BLaER1 treated with 17β-estradiol and CSF1 and Interleukin-3, amounts not matched to agents 10 nM and 100 nM (cell line): ENCODE data around the gene DOCK11.
A peak's percentile ranks its signal among the peaks of the same experiment; 100 is the strongest.

Experiments
- H3K27ac ChIP-seq, 11 experiments: shearing (Covaris generic); formaldehyde crosslinking; 2 replicates each; pipeline ENCODE4 v1.8.1; 2022
- H3K27me3 ChIP-seq, 11 experiments: shearing (Covaris generic); formaldehyde crosslinking; 2 replicates each; pipeline ENCODE4 v1.8.1; 2022
- H3K36me3 ChIP-seq, 11 experiments: shearing (Covaris generic); formaldehyde crosslinking; 2 replicates each; pipeline ENCODE4 v1.8.1; 2022
- H3K4me1 ChIP-seq, 10 experiments: shearing (Covaris generic); formaldehyde crosslinking; 2 replicates each; pipeline ENCODE4 v1.8.1; 2022
- H3K4me2 ChIP-seq, 11 experiments: shearing (Covaris generic); formaldehyde crosslinking; 2 replicates each; pipeline ENCODE4 v1.8.1; 2022
- H3K4me3 ChIP-seq, 10 experiments: shearing (Covaris generic); formaldehyde crosslinking; 2 replicates each; pipeline ENCODE4 v1.8.1; 2022
- H3K9ac ChIP-seq, 11 experiments: shearing (Covaris generic); formaldehyde crosslinking; 2 replicates each; pipeline ENCODE4 v1.8.1; 2022
- H3K9me3 ChIP-seq, 11 experiments: shearing (Covaris generic); formaldehyde crosslinking; replicated peaks in 1 of 11; 2 replicates each; pipeline ENCODE4 v1.8.1; 2022
- H4K20me1 ChIP-seq, 11 experiments: shearing (Covaris generic); formaldehyde crosslinking; 2 replicates each; pipeline ENCODE4 v1.8.1; 2022
- Cebpa-rat ChIP-seq, 11 experiments: shearing (Covaris generic); IDR thresholded peaks; 2 replicates each; pipeline ENCODE4 v1.8.1; 2022

DOCK11 gene

GRCh38 chrX:118634336-118634735 is 138.7 kb downstream of the DOCK11 start:
- Histone ChIP-seq H3K9me3 (peaks cover 0 to 4% (median 0%) of the 10 kb centered on the region in 11 experiments; a peak in 1 of 22 replicates), H3K4me3 (no peak overlapping the region), H3K9ac (no peak overlapping the region), H4K20me1 (peaks cover 0 to 2% (median 0%) of the 10 kb centered on the region in 11 experiments; a peak in 1 of 22 replicates), H3K27me3 (no peaks in the 10 kb centered on the region), H3K4me2 (no peak overlapping the region), H3K36me3 (peaks cover 18 to 86% (median 58%) of the 10 kb centered on the region in 11 experiments), H3K4me1 (peaks cover 0 to 29% (median 18%) of the 10 kb centered on the region in 10 experiments; a peak in 16 of 20 replicates), H3K27ac (no peak overlapping the region)
- no peak for TF ChIP-seq Cebpa-rat (IDR thresholded peaks at IDR 0.05)

GRCh38 chrX:118637997-118638396 is 142.4 kb downstream of the DOCK11 start:
- H3K9ac ChIP-seq = no peak overlapping the region
- no peaks in the 10 kb centered on the region for H3K27me3 ChIP-seq
- no peaks in the 10 kb centered on the region; a peak in 1 of 22 replicates for H3K9me3 ChIP-seq
- no peak for TF ChIP-seq Cebpa-rat (IDR thresholded peaks at IDR 0.05)
- H4K20me1 ChIP-seq = peaks cover 0 to 2% (median 0%) of the 10 kb centered on the region in 11 experiments; a peak in 2 of 22 replicates
- peaks cover 18 to 98% (median 52%) of the 10 kb centered on the region in 11 experiments for H3K36me3 ChIP-seq
- H3K4me1 ChIP-seq = peaks cover 0 to 9% (median 4%) of the 10 kb centered on the region in 10 experiments; a peak in 11 of 20 replicates
- H3K4me2 ChIP-seq = no peak overlapping the region
- H3K4me3 ChIP-seq = no peak overlapping the region
- no peak overlapping the region for H3K27ac ChIP-seq

- Histone ChIP-seq H3K4me1 (no peaks in the 10 kb centered on the region), H3K27me3 (no peaks in the 10 kb centered on the region), H3K9me3 (no peaks in the 10 kb centered on the region), H3K36me3 (peaks cover under 1 to 67% (median 33%) of the 10 kb centered on the region in 11 experiments; a peak in 21 of 22 replicates), H3K9ac (no peak overlapping the region), H3K27ac (no peak overlapping the region), H3K4me2 (no peak overlapping the region), H3K4me3 (no peak overlapping the region), H4K20me1 (no peaks in the 10 kb centered on the region; a peak in 1 of 22 replicates)
- no peak for TF ChIP-seq Cebpa-rat (IDR thresholded peaks at IDR 0.05)
Observed at GRCh38 chrX:118644378-118644777, 148.8 kb downstream of the DOCK11 start.

GRCh38 chrX:118652717-118653116 is 157.1 kb downstream of the DOCK11 start:
- no peak overlapping the region for H3K4me3 ChIP-seq
- no peaks in the 10 kb centered on the region for H4K20me1 ChIP-seq
- peaks cover 29 to 89% (median 68%) of the 10 kb centered on the region in 11 experiments; a peak in 21 of 22 replicates for H3K36me3 ChIP-seq
- H3K4me2 ChIP-seq = no peak overlapping the region
- no peak overlapping the region for H3K9ac ChIP-seq
- H3K27ac ChIP-seq = no peak overlapping the region
- no peaks in the 10 kb centered on the region for H3K27me3 ChIP-seq
- H3K4me1 ChIP-seq = peaks cover 0 to 11% (median 0%) of the 10 kb centered on the region in 10 experiments; a peak in 3 of 20 replicates
- no peaks in the 10 kb centered on the region for H3K9me3 ChIP-seq
- TF ChIP-seq Cebpa-rat (IDR thresholded peaks at IDR 0.05) = no peak

- Histone ChIP-seq H3K9ac (no peak overlapping the region), H3K36me3 (peaks cover 34 to 98% (median 74%) of the 10 kb centered on the region in 11 experiments), H3K27ac (no peak overlapping the region), H3K4me1 (peaks cover 0 to 11% (median 0%) of the 10 kb centered on the region in 10 experiments; a peak in 7 of 20 replicates), H3K27me3 (no peaks in the 10 kb centered on the region), H3K4me2 (no peak overlapping the region), H4K20me1 (no peaks in the 10 kb centered on the region), H3K9me3 (no peaks in the 10 kb centered on the region), H3K4me3 (no peak overlapping the region)
- TF ChIP-seq Cebpa-rat (IDR thresholded peaks at IDR 0.05) = no peak
Observed at GRCh38 chrX:118654331-118654730, 158.7 kb downstream of the DOCK11 start.

- Histone ChIP-seq H3K4me3 (no peak overlapping the region), H3K27ac (no peak overlapping the region)
Observed at GRCh38 chrX:118655561-118656246, 160.1 kb downstream of the DOCK11 start.

GRCh38 chrX:118657413-118657812 is 161.8 kb downstream of the DOCK11 start:
- H4K20me1 ChIP-seq = no peaks in the 10 kb centered on the region
- no peaks in the 10 kb centered on the region for H3K27me3 ChIP-seq
- H3K27ac ChIP-seq = no peak overlapping the region
- TF ChIP-seq Cebpa-rat (IDR thresholded peaks at IDR 0.05) = no peak
- H3K9ac ChIP-seq = no peak overlapping the region
- H3K4me2 ChIP-seq = no peak overlapping the region
- no peak overlapping the region for H3K4me3 ChIP-seq
- peaks cover 0 to 17% (median 2%) of the 10 kb centered on the region in 10 experiments; a peak in 10 of 20 replicates for H3K4me1 ChIP-seq
- 0 out of 22 replicates have a peak, but pooled peaks cover 0 to 4% (median 0%) of the 10 kb centered on the region in 11 experiments for H3K9me3 ChIP-seq
- H3K36me3 ChIP-seq = peaks cover 16 to 98% (median 66%) of the 10 kb centered on the region in 11 experiments; a peak in 21 of 22 replicates

More at GRCh38 chrX:118655561-118656246, 160.1 kb downstream of the DOCK11 start:
- Histone ChIP-seq H3K27me3 (no peaks in the 10 kb centered on the region), H4K20me1 (no peaks in the 10 kb centered on the region), H3K36me3 (peaks cover 22 to 98% (median 70%) of the 10 kb centered on the region in 11 experiments; a peak in 21 of 22 replicates), H3K9ac (no peak overlapping the region), H3K4me2 (no peak overlapping the region), H3K4me1 (peaks cover 0 to 17% (median 2%) of the 10 kb centered on the region in 10 experiments; a peak in 10 of 20 replicates), H3K9me3 (0 out of 22 replicates have a peak, but pooled peaks cover 0 to under 1% (median 0%) of the 10 kb centered on the region in 11 experiments)
- TF ChIP-seq Cebpa-rat (IDR thresholded peaks at IDR 0.05) = no peak

- Histone ChIP-seq H3K36me3 (peaks cover 35 to 98% (median 69%) of the 10 kb centered on the region in 11 experiments), H3K4me1 (peaks cover 0 to 17% (median 0%) of the 10 kb centered on the region in 10 experiments; a peak in 7 of 20 replicates), H3K4me3 (no peak overlapping the region), H3K4me2 (peak overlapping the region in 4 of 11 experiments; percentile 1 to 11 (median 4); a peak in 7 of 22 replicates), H3K27me3 (no peaks in the 10 kb centered on the region), H4K20me1 (no peaks in the 10 kb centered on the region), H3K27ac (no peak overlapping the region), H3K9me3 (0 out of 22 replicates have a peak, but pooled peaks cover 0 to 4% (median 0%) of the 10 kb centered on the region in 11 experiments), H3K9ac (no peak overlapping the region)
- no peak for TF ChIP-seq Cebpa-rat (IDR thresholded peaks at IDR 0.05)
Observed at GRCh38 chrX:118660085-118660484, 164.5 kb downstream of the DOCK11 start.

GRCh38 chrX:118665204-118665603 is 169.6 kb downstream of the DOCK11 start:
- peaks cover 20 to 88% (median 55%) of the 10 kb centered on the region in 11 experiments; a peak in 21 of 22 replicates for H3K36me3 ChIP-seq
- no peaks in the 10 kb centered on the region; a peak in 1 of 22 replicates for H4K20me1 ChIP-seq
- no peak overlapping the region for H3K4me3 ChIP-seq
- no peaks in the 10 kb centered on the region for H3K27me3 ChIP-seq
- H3K9ac ChIP-seq = no peak overlapping the region
- 0 out of 22 replicates have a peak, but pooled peaks cover 0 to 4% (median 0%) of the 10 kb centered on the region in 11 experiments for H3K9me3 ChIP-seq
- no peak overlapping the region for H3K4me2 ChIP-seq
- H3K4me1 ChIP-seq = peaks cover 0 to 4% (median 0%) of the 10 kb centered on the region in 10 experiments; a peak in 4 of 20 replicates
- no peak for TF ChIP-seq Cebpa-rat (IDR thresholded peaks at IDR 0.05)
- H3K27ac ChIP-seq = no peak overlapping the region
